CD4-positive, alpha-beta T cell (primary cell): ENCODE measurements around the gene NSUN6. TPM values are rescaled to one million over a fixed set of nuclear protein-coding genes. Genes with fewer than 3 reads are reported as not detected.

Source experiments
- ATAC-seq: fragments of 200-7000 bp; cut with Tn5 transposase; one replicate; pipeline ENCODE4 v1.10.0; 2022; ENCODE audit warnings: mild to moderate bottlenecking; ENCODE audit not compliant: poor library complexity
- CTCF ChIA-PET: fragments of 350-600 bp; sonication (Branson Sonifier 250); formaldehyde crosslinking; loops from one replicate; lab custom pipeline; 2021; ENCODE audit warnings: antibody characterized with exemption, inconsistent platforms; lab: Charles Lee
- POLR2A ChIA-PET: fragments of 350-600 bp; sonication (Branson Sonifier 250); formaldehyde crosslinking; loops from one replicate; lab custom pipeline; 2021; ENCODE audit warnings: antibody characterized with exemption, inconsistent platforms; lab: Charles Lee
- DNase-seq, 14 experiments: peaks; one replicate each; pipeline ENCODE4 v3.0.0-alpha.2; 2013 to 2020; ENCODE audit warnings: mixed read lengths in 2 of 14
- H3K27ac ChIP-seq, 2 donors: one replicate each; pipeline versions ENCODE4 v1.5.1 to v1.7.0; 2013; ENCODE audit warnings: low read length in 2 of 2, low read depth in 1 of 2, mild to moderate bottlenecking in 1 of 2
- H3K27me3 ChIP-seq, 2 experiments: 1 replicate in 1 of 2; 2 replicates in 1 of 2; pipeline versions ENCODE4 v1.6.1 to v1.7.0; 2013; ENCODE audit warnings: low read length in 2 of 2, control low read depth in 1 of 2, mild to moderate bottlenecking in 1 of 2, moderate library complexity in 1 of 2; ENCODE audit not compliant: insufficient read depth in 2 of 2, control insufficient read depth in 1 of 2
- H3K36me3 ChIP-seq: one replicate; pipeline ENCODE4 v1.6.1; 2013; ENCODE audit warnings: low read length, control low read depth; ENCODE audit not compliant: insufficient read depth
- H3K4me1 ChIP-seq: one replicate; pipeline ENCODE4 v1.6.1; 2013; ENCODE audit warnings: low read length, control low read depth; ENCODE audit not compliant: insufficient read depth
- H3K4me3 ChIP-seq: one replicate; pipeline ENCODE4 v1.5.1; 2013; ENCODE audit warnings: mild to moderate bottlenecking, low read length, moderate library complexity
- H3K9me3 ChIP-seq, 2 experiments: 1 replicate in 1 of 2; 2 replicates in 1 of 2; pipeline versions ENCODE4 v1.6.1 to v1.7.0; 2013; ENCODE audit warnings: low read length in 2 of 2, mild to moderate bottlenecking in 2 of 2, control low read depth in 1 of 2, moderate library complexity in 1 of 2; ENCODE audit not compliant: control insufficient read depth in 1 of 2, insufficient read depth in 1 of 2
- H3K27ac Mint-ChIP-seq: one replicate; pipeline ENCODE4 v1.8.0; 2020; ENCODE audit warnings: mixed read lengths
- H3K27me3 Mint-ChIP-seq: one replicate; pipeline ENCODE4 v1.8.0; 2021; ENCODE audit warnings: mixed read lengths
- H3K36me3 Mint-ChIP-seq: one replicate; pipeline ENCODE4 v1.8.0; 2021; ENCODE audit warnings: low read depth, mixed read lengths
- H3K4me1 Mint-ChIP-seq: one replicate; pipeline ENCODE4 v1.8.0; 2021; ENCODE audit warnings: low read depth, mixed read lengths
- H3K4me3 Mint-ChIP-seq: one replicate; pipeline ENCODE4 v1.8.0; 2020; ENCODE audit warnings: mild to moderate bottlenecking, mixed read lengths
- H3K9me3 Mint-ChIP-seq: one replicate; pipeline ENCODE4 v1.8.0; 2020; ENCODE audit warnings: mixed read lengths
- intact Hi-C, 2 experiments: fragments of 100-400 bp; cut with DNase I in 1 of 2; cut with micrococcal nuclease in 1 of 2; formaldehyde crosslinking; loops; one replicate each; pipeline versions ENCODE4 v1.15.1 to v1.9.0; 2023 to 2025; cut with DNase I, micrococcal nuclease
- total RNA-seq, 174 experiments: library from RNA in 2 of 174; stranded (reverse) in 2 of 174; gene quantifications; one replicate each; pipeline ENCODE4 v1.2.3 and lab custom pipeline; 2021 to 2026
- TF ChIP-seq, protein P1 (sequence below): fragments of 200-600 bp; IDR thresholded peaks from one replicate; pipeline ENCODE4 v1.8.0; 2022; ENCODE audit warnings: antibody characterized with exemption, mild to moderate bottlenecking

Gene NSUN6
- total RNA-seq, 2 experiments from 2014 or later = 22.9 to 27.2 TPM

DNA sequence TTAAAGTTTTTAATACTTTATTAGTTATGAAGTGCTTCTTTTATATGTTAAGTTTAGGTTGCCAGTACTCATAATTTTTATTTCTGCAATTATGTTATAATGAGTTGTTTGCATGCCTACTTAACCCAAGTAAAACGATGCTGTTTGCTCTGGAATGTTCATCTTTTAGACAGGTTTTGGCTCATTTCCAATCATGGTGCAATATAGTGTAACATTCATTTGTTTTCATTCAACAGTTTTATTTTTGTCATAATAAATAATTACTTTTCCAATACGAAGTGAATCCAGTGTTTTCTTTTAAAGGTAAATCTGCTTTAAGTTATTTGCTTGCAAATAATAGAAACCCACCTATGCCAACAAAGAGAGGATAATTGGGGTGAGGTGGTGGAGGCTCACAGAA, 30.0 kb upstream of the NSUN6 start:
- H3K27me3 Mint-ChIP-seq = no peaks in the 10 kb centered on the region
- H3K27me3 ChIP-seq = no peaks in the 10 kb centered on the region
- peaks cover 2% of the 10 kb centered on the region for H3K36me3 ChIP-seq
- peaks cover 14% of the 10 kb centered on the region for H3K4me1 Mint-ChIP-seq
- TF ChIP-seq, protein P1, sequence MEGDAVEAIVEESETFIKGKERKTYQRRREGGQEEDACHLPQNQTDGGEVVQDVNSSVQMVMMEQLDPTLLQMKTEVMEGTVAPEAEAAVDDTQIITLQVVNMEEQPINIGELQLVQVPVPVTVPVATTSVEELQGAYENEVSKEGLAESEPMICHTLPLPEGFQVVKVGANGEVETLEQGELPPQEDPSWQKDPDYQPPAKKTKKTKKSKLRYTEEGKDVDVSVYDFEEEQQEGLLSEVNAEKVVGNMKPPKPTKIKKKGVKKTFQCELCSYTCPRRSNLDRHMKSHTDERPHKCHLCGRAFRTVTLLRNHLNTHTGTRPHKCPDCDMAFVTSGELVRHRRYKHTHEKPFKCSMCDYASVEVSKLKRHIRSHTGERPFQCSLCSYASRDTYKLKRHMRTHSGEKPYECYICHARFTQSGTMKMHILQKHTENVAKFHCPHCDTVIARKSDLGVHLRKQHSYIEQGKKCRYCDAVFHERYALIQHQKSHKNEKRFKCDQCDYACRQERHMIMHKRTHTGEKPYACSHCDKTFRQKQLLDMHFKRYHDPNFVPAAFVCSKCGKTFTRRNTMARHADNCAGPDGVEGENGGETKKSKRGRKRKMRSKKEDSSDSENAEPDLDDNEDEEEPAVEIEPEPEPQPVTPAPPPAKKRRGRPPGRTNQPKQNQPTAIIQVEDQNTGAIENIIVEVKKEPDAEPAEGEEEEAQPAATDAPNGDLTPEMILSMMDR = no peak
- DNase-seq (no peak), ATAC-seq (no peak)
- ChIA-PET CTCF (no interaction called here), POLR2A (no interaction called here)
- no peaks in the 10 kb centered on the region for H3K9me3 Mint-ChIP-seq
- H3K9me3 ChIP-seq = no peaks in the 10 kb centered on the region
- H3K4me3 Mint-ChIP-seq = no peak overlapping the region
- no peak overlapping the region for H3K4me3 ChIP-seq
- H3K4me1 ChIP-seq = no peaks in the 10 kb centered on the region
- intact Hi-C loops = no loop called here
- peaks cover 9% of the 10 kb centered on the region for H3K36me3 Mint-ChIP-seq
- H3K27ac ChIP-seq = no peak overlapping the region
- no peak overlapping the region for H3K27ac Mint-ChIP-seq

DNA sequence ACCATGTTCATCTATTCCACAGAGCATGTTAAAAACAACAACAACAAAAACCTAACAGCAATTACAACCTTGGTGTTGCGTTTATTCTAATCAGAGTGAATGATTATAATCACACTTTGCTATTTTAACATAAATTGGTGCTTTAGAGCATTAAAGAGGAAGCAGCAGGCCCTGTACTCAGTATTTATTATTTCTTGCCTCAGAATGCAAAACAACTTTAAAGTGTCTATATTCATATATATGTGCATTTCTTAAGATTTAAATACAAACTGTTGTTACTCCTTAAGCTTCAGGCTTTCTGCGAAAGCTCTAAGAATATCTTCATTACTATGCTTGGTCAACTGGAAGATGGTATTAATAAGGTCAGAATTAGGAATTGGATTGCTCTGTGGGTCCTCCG, 29.4 kb upstream of the NSUN6 start:
- intact Hi-C loops = no loop called here
- Mint-ChIP-seq H3K27ac (no peak overlapping the region), H3K4me1 (peaks cover 14% of the 10 kb centered on the region), H3K36me3 (peaks cover 14% of the 10 kb centered on the region), H3K4me3 (no peak overlapping the region), H3K27me3 (no peaks in the 10 kb centered on the region), H3K9me3 (no peaks in the 10 kb centered on the region)
- CTCF ChIA-PET = interaction anchor here (1.0 kb wide), 1 partner anchor 8 kb away, joined by 3 read pairs; no protein-coding TSS in a partner anchor
- no peaks in the 10 kb centered on the region for H3K9me3 ChIP-seq
- POLR2A ChIA-PET = no interaction called here
- H3K27ac ChIP-seq = no peak overlapping the region
- H3K4me3 ChIP-seq = no peak overlapping the region
- TF ChIP-seq, protein P1 = no peak
- no peak for ATAC-seq
- no peaks in the 10 kb centered on the region for H3K27me3 ChIP-seq
- no peaks in the 10 kb centered on the region for H3K4me1 ChIP-seq
- DNase-seq = no peak
- H3K36me3 ChIP-seq = peaks cover 3% of the 10 kb centered on the region

DNA sequence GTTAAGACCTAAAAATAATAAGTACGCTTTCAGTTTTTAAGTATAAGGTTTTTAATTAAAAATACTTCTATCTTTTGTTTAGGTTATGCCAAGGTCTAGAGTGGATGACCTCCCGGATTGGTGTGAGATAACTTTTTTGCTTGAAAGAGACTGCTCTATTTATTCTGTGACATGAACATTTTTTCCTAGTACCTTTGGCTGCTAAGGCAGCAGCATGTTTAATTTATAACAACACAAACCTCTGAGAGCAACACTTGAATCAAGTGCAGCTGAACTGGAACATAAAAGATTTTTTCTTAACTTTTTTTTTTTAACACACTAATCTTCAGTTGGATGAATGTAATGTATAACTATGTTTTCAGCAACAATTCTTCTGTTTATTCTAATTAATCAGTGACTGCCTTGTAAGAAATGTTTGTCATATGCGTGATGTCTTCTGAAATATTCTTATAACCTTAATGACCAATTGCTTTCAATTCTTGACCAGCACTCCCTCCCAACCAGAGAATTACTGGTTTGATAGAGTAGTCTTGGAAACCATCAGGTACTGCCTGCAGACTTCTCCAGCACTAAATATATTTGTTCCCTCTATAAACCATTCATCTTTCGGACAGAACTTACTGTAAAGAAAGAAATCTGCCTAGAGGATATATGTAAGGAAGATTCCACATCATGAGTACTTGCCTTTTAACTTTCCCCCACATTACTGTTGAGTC, 23.9 kb upstream of the NSUN6 start:
- H3K27me3 ChIP-seq = no peaks in the 10 kb centered on the region
- Mint-ChIP-seq H3K36me3 (peaks cover 65% of the 10 kb centered on the region), H3K27ac (no peak overlapping the region), H3K4me3 (no peak overlapping the region), H3K27me3 (no peaks in the 10 kb centered on the region), H3K9me3 (no peaks in the 10 kb centered on the region), H3K4me1 (no peaks in the 10 kb centered on the region)
- CTCF ChIA-PET = no interaction called here
- no peaks in the 10 kb centered on the region for H3K9me3 ChIP-seq
- intact Hi-C loops = no loop called here
- ATAC-seq = no peak
- POLR2A ChIA-PET = no interaction called here
- H3K4me3 ChIP-seq = no peak overlapping the region
- H3K36me3 ChIP-seq = peaks cover 37% of the 10 kb centered on the region
- DNase-seq = no peak
- H3K4me1 ChIP-seq = no peaks in the 10 kb centered on the region
- H3K27ac ChIP-seq = no peak overlapping the region
- TF ChIP-seq, protein P1 = no peak
